Fibroblast of peridontal ligament (primary cell): ENCODE results near the gene GOLM1.
A peak's percentile ranks its signal among the peaks of the same experiment; 100 is the strongest.
"Not testable (repeated sequence)": the region's sequence is repeated elsewhere in the genome, so short reads cannot be mapped to it uniquely, and the experiment has no call there.

ENCODE experiments used
- DNase-seq: peaks from one replicate; pipeline ENCODE4 v3.0.0-alpha.2; 2010; ENCODE audit errors: extremely low read depth

Gene GOLM1, protein sequence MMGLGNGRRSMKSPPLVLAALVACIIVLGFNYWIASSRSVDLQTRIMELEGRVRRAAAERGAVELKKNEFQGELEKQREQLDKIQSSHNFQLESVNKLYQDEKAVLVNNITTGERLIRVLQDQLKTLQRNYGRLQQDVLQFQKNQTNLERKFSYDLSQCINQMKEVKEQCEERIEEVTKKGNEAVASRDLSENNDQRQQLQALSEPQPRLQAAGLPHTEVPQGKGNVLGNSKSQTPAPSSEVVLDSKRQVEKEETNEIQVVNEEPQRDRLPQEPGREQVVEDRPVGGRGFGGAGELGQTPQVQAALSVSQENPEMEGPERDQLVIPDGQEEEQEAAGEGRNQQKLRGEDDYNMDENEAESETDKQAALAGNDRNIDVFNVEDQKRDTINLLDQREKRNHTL

DNA sequence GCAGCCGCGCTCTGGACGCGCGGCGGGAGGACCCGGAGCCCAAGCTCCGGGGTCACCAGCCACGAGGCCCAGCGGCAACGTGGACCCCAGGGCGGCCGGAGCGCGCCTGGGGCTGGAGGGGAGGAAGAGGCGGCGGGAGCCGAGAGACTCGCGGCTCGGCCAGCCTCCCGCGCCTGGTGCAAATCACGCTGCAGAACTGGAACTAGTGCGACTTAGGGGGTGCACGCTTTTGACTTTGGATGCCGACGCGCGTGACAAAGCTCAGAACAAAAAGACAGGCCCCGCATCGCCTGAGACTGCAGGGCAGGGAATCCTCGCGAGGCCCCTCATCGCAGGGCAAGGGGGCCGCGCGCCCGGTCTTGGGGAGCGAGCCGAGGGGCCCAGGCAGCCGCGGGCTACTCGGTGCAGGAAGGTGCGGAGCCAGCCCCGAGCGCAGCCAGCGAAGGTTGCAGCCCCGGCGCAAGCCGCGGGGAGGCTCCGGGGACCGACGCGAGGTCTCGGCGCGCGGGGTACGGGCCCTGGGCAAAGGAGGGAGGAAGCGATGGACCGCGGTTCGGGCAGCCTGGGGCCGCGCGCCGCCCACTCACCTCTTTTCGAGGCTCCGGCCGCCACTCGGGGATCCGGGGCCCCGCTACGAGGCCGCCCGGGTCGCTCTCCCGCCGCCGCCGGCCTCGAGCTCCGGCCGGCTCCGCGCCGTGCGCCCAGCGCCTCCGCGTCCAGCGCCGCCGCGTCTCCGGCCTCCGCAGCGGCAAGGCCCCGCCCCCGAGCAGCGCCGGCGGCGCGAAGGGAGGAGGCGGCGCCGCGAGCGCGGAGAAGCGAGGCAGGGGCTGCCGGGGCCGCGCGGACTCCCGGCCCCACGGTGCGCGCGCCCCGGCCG, at the start of gene GOLM1:
Gene GOLM1 (minus strand): TSS at position 735 of the 877 bp plus-strand sequence. CDS start 20,238 bp downstream, outside the sequence.
- peak; percentile 44 for DNase-seq

DNA sequence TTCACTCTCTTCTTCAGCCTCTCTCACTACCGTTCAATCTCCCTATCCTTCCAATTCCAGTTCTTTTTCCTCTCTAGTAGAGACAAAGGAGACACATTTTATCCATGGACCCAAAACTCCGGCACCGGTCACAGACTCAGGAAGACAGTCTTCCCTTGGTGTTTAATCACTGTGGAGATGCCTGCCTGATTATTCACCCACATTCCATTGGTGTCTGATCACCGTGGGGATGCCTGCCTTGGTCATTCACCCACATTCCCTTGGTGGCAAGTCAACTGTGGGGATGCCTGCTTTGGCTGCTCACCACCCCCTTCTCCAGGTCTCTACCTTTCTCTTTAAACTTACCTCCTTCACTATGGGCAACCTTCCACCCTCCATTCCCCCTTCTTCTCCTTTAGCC, 47.3 kb upstream of the GOLM1 start:
- DNase-seq: not testable (repeated sequence)

DNA sequence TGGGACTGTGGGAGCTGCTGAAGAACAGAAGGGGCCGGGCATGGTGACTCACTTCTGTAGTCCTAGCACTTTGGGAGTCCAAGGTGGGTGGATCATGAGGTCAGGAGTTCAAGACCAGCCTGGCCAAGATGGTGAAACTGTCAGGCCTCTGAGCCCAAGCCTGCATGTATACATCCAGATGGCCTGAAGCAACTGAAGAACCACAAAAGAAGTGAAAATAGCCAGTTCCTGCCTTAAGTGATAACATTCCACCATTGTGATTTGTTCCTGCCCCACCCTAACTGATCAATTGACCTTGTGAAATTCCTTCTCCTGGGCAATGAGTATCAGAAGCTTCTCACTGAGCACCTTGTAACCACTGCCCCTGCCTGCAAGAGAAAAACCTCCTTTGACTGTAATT, 46.6 kb upstream of the GOLM1 start:
- not testable (repeated sequence) for DNase-seq

DNA sequence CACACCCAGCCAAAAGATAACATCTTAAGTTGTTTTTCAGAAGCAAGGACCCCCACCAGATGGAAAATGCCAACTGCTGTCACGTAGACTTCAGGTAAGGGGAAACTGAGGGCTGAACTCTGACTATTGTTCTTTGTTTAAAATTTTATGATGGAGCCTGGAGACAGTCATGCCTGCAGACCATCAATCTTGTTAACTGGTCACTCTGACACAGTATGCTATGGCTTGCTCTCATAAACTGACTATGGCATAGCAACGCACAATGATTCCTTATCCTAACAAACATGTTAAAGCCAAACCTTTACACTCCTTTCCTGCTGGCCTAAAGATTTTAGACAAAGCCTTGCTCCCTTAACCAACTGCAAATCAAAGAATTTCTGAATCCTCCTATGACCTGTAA, 43.6 kb upstream of the GOLM1 start:
- no peak for DNase-seq

DNA sequence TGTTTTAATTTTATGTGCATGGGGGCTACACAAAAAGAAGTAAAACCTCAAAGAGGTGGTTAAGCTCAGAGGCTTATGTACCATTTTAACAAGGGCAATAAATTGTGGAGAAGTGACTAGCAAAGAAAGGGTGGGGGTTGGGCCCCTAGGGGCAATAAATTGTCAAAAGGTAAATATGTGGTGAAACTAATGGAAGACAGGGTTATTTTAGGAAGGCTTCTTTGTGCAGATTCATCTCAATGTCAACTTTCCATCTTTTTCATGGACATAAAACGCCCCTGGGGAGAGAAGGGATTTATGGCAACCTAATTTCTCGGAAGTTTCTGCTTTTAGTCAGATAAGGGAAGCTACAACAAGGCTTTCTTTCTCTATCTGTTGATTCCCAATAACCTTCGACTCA, 42.5 kb upstream of the GOLM1 start:
- no peak for DNase-seq

DNA sequence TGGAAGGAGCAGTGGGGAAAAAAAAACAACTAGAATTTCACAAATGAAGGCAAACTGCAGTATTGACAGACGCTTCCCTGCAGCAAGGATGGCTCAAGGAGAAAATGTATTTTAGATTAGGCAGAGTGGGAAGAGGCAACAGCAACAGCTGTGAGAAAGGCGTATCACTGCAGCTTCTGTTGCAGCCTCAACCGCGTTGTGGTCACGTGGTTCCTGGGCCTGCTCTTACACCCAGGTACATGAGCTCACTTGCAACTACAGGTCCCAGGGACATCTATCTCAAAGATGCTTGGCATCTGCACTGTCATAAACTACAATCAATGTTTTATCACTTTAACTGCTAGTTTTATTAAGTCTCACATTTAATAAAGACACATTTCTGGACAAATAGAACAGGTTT, 36.0 kb upstream of the GOLM1 start:
- DNase-seq: no peak

DNA sequence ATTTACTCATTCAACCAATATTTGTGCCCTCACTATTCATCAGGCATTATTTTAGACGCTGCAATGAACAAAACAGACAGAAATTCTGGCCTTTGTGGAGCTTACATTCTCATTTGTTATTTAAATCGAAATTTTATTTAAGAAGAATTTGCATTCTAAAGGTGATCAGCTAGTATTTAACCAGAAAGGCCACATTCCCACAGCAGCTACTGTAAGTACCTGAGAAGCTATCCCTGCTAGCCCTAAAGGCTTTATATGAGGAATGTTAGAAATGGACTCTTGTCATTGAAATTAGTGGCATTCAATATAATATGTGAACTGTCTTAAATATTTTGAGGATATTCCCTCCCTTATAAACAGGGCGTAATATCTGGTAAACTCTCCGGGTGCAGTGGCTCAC, 35.0 kb upstream of the GOLM1 start:
- no peak for DNase-seq

DNA sequence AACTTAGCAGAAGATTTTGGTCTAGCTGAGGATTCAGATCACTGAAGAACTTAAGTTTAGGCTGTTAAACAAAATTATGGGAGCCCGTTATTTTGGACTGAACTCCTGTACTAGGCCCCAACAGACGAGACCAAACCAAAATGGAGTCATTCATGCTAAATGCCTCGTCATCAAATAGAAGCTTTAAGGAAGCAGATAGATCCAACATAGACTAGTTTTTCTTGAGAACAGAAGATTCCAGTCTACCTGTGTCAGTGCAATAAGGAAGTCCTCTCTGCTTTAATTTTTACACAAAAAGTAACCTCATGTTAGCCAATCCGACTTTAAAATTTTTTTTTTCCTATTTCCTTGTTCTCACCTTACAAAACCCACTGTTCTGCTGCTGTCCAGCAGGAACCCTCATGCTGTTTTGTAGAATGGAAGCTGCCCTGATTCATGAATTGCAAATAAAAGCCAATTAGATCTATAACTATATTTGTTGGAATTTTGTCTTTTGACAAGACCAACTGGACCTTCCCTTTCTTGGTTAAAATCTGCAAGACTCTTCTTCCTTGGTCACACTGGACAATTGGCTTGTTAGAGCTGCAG, 29.0 kb upstream of the GOLM1 start:
- no peak for DNase-seq

DNA sequence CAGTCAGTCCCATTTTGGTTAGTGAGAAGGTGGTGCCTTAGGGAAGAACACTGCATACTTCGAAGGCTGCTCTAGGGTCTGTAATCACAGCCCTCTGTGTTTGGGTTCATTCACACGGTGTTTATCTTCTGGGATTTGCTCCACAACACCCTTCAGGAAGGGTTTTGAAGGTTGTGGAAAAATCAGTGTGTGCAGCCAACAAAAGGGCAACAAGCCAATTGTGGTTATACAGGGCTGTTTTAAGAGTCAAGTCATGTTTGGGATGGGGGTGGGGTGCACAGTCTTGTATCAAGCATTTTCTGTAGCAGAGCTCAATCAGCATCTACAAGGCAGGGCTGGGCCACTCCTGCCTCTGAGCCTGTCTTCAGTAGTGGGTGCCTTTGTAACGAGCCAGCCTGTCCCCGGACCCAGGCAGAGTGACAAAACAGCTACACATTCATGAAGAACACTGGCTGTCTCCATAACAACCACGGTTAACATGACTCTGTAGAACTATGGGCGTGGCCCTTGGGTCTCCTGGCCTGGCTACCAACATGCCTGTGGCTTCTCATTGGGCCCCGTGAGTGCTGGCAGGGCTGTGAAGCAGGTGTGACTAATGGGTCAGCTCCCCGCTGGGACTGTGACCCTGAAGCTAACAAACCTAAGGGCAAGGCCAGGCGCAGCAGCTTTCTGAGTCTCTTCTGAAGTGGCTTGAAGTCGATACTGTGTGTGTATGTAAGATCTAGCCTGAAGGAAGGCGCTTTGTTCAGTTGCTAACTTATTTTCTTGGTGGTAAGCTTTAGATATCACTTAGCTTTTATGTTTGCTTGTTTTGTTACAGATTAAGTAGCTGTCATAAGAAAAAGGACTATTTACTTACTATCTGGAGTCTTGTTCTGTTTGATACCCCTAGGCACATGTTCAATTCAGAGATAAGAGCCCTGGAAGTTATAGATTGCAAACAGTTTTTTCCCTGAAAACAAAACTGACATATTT, 27.9 kb upstream of the GOLM1 start:
- DNase-seq: peak; percentile 89

DNA sequence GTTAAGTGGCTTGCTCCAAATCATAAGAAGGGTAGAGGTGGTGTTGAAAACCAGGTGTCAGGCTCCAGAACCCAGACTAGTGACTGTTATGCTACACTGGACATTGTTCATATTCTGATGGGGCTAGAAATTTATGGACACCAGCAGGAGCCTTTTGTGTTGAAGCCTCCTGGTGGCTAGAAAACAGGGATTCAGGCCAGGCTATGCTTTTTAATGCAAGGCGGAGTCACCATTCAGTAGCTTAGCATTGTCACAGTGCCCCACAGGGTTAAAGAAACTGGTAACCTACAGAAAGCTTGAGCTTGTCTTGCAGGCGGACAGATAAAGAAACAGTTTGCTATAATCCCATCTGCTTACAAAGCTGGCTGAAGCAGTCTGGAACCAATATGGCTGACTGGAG, 23.0 kb upstream of the GOLM1 start:
- no peak for DNase-seq

DNA sequence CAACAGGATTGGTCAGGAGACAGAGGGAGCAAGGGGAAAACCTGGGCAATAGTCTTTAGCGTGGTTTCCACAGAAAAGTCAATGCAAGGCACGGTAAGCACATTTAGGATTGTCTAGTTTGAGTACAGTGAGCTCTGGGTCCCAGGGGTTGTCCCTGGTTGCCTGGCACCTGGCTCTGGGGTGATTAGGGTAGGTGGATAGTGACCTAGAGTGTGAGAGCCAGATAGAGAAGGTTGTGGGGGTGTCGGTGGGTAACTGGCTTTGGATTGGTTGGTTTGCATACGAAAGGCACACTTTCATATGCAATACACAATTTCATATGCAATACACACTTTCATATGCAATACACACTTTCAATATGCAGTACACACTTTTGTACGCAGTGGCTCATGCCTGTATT, 20.1 kb upstream of the GOLM1 start:
- no peak for DNase-seq

DNA sequence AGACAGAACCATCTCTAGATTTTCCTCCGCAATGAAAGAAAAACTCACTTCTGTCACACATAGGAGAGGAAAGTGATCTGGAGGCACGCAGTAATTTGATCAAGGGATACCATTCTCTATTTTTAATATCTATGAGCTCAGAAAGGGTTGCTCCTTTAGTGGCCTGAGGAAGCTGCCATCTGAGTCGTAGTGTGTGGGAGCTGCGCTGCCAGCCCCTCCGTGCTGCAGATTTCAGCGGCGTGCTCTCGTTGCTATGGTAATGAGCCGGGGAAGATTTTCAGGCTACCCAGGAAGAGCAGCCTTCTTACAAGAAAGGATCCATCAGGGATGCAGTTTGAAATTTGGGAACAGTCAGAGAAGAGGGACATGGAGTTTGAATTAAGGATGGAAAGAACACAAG, 17.1 kb upstream of the GOLM1 start:
- DNase-seq: no peak

DNA sequence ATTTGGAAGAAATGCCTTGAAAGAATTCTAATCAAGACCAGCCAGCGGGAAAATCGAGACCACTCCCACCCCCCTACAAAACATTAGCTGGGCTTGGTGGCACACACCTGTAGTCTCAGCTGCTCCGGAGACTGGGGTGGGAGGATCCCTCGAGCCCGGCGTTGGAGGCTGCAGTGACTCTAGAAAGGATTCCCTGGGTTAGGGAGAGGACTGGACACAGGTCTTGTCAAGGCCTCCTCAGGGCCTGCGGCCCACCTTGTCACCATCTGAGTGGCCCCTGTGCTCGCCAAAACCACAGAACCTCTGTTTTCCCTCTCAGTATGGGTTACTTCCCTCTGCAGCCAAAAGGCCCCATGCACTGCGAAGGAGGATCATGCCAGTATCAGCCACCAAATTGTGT, 16.5 kb upstream of the GOLM1 start:
- DNase-seq: no peak

DNA sequence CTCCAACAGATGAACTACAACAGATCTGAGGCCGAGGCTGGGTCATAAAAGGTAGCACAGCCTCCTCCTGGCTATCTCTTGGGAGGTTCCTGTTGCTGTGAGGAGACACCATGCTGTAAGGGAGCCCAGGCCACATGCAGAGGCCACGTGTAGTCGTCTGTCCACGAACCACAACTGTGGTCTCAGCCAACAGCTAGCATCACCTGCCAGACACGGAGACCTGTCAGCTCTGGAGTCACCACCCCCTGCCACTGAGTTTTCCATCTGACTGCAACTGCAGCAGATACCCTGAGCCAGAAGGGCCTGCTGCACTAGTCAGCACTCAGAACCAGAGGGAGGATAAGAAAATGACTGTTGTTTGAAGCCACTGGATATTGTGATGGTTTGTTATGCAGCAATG, 12.7 kb upstream of the GOLM1 start:
- no peak for DNase-seq

DNA sequence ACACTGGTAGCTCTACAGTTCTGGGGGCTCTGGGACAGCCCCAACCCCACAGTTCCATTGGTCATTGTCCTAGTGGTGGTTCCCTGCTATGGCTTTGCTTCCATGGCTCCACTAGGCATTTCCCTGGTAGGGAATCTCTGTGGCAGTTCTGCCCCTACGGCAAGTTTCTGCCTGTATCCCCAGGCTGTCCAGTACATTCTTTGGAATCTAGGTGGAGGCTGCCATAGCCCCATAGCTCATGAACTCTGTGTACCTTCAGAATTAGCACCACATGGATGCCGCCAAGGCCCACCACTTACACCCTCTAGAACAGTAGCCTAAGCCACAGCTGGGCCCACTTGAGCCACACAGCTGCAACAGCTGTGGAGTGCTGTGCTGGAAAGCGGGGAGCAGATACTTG, 3.3 kb upstream of the GOLM1 start:
- no peak for DNase-seq

DNA sequence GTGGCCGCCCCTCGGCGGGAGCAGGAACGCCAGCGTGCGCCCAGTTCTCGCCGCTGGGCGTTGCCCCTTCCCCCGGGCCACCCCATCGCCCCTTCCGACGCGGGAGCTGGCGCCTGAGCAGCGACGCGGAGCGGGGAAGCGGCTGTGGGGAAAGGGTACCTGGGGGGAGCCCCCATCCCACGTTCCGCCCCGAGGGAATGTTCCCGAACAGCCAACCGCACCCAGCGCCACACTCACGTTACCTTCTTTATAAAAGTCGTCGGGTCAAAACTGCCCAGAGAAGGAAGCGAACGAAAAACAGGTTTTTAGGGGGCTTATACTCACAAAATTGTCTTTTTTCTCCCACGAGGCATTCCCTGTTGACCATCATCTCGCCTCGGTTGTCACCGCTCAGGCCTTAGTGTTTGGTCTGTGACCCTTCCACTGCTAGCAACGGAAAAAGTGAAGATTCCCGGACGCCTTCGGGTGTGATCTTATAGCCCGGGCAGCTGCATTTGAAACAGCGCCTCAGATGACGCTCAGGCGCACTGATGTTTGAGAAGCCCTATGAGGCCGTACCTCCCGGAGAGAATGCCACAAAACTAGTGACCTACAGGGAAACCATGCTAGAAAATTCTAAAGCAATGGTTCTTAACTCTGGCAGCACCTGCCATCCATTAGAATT, 475 bp upstream of the GOLM1 start:
- DNase-seq: peak; percentile 61

DNA sequence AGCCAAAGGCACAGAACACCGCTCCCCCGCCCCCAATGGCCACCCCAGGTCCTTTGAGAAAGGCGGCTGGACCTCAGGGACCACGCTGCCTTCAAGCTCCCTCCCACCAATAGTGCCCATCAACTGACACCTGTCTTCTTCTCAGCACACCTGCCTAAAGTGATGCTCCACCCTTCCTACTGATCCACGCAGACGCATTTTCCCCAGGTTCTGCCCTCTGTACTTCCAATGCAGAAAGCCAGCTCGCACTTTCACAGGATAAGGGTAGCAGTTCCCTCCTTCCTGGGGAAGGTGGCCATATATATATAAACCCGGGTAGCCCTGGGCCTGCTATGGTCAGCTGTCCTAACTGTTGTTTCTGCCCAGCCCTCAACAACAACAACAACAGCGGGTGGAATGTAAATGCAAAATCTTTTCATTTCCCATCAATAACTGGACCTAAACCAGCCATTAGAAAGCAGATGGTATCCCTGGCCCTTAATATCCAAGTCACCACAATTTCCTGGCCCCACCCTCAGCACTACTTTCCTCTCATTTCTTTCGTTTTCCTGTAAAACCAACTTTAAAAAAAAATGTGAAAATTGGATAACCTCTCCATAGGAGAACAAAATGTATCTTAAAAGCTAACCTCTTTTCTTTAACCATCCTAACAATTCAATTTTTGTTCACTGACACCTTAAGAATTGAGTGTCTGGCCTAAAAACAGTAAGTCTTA, 1.7 kb downstream of the GOLM1 start:
- no peak for DNase-seq

DNA sequence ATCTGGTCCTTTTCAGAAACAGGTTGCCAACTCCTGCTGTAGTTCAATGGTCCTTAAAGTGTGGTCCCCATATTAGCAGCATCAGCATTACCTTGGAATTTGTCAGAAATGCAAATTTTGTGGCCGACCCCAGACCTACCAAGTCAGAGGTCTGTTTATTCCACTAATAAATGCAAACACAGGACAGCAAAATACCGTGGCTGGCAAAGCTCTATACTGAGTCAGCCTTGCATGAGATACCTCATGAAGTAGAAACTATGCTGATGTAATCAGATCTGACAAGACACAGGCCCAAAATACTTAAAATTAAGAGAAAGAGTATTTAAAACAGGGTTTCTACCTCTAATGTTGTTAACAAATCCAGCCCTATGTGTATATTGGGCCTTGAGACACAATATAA, 3.0 kb downstream of the GOLM1 start:
- DNase-seq: peak; percentile 33

DNA sequence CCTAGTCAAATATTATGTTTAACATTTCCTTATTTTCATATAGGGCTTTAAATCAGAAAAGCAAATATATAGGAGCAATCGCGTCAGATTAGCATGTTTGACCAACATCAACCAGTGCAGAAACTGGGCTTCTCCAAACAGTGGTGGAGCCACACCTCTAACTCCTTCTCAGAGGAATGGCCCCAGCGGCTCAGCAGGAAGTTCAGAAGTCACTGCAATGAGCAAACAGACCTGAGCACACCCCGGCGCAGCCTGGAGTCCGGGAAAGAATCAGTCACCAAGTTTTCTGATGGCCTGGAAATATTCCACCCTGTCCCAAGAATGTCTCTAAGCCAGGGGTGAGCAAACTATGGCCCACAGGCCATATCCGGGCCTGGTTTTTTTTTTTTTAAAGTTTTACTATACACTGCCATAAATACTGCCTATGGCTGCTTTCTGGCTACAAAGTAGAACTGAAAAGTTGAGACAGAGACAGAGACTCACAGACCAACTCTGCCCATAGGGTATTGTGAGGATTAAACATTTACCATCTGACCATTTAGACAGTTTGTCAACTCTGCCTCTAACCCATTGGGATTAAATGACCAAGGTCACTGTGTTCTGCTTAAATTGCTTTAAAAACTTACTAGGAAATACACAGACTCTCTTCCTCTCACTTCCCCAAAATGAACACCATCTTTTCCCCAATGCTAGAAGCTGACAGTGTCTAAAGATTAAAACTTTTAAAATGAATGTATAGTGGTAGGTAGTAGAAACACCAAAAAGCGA, 5.4 kb downstream of the GOLM1 start:
- DNase-seq: no peak
